GM19099 (cell line): ENCODE data around the gene HPGDS.

Experiments
- POLR2A ChIP-seq: IDR thresholded peaks from 3 replicates; pipeline ENCODE4 v1.6.1; 2011; ENCODE audit warnings: low read depth; ENCODE audit not compliant: insufficient read length; ENCODE audit errors: extremely low read depth

HPGDS gene

DNA sequence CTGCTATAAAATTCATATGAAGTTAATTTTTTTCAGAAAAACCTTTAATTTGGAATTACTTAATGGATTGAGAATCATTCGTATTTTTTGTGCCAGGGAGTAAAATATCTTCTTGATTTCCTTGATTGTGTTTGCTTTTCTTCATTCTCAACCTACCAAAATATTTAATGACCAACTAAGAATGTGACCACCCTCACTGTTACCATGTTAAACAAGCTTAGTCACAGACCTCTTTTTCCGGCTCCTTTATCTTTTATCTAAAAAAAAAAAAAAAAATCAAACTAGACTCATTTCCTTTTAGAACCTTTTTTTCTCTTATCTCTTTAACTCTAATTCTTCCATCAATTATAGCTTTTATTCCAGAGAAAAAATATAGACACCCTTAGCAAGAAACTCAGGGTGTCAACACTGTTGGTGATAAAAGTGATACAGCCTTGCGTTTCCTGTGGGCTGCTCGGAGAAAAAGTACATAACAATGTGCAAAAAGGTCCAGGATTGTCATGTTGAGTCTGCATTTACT is 20.6 kb upstream of the HPGDS start:
- TF ChIP-seq POLR2A = no peak

DNA sequence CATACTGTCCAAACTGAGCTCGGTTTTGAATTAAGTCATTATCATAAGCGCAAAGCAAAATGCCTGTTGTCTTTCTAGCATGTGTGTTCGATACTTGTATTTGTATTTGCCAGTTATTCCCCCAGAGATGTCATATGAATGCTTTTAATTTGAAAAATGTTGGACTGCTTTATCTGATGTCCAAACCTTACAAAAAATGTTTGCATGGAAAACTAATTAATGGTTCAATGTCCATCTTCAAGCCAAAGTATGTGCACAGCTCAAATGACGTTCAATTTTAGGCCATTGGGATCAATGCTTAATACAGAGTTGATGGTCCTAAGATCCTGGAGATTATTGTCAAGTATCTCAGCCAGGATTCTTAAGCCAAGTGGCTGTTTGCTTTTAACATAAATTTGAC is 17.2 kb upstream of the HPGDS start:
- no peak for TF ChIP-seq POLR2A

DNA sequence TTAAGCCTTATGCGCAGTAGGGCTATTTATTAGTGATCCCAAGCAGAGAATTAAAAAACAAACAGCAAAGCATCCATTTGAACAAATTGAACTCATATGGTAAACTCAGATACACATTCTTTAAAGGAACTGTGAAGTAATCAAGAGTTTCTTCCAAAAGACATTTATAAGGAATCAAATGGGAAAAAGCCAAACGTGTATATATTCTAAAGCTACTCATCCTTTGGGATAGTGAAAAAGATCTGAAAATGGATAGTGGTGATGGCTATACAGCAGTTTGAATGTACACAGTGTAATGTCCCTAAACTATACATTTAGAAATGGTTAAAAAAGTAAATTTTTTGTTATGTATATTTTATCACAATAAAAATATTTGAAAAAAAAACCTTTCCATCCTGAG is 16.6 kb upstream of the HPGDS start:
- TF ChIP-seq POLR2A = no peak

DNA sequence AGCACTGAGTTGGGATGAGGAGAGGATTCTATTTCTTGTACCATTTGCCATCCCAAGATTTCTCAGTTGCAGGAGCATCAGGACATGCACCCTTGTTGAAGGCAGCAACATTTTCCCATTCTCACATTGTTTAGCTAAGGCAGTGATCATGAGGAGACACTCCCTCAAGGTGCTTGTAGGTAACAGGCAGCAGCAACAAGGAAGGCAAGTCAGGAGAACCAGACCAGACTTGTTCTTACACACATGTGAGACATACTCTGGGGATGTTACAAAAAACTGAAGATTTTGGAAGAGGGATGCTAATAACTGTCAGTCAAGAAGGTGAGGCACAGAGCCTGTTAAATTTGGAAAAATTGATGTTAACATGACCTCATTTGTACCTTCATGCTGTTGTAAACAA is 15.5 kb upstream of the HPGDS start:
- no peak for TF ChIP-seq POLR2A

DNA sequence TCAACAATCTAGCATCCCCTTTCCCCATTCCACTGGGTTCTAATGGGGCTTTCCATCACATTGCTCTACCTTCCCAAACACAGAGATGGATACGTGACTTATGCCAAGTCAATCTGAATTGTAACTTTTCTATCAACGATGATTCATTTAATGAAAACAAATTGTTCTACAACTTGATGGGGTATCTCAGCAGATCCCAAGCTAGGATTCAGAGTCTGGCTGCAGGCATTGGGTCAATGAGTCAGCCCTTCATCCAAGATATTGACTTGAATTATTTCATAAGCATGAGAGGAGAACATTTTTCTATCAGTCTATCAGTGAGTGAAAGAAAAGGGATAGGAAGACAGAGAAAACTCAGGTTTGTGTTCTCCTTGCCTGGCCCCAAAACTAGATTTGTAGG is 15.0 kb upstream of the HPGDS start:
- no peak for TF ChIP-seq POLR2A

DNA sequence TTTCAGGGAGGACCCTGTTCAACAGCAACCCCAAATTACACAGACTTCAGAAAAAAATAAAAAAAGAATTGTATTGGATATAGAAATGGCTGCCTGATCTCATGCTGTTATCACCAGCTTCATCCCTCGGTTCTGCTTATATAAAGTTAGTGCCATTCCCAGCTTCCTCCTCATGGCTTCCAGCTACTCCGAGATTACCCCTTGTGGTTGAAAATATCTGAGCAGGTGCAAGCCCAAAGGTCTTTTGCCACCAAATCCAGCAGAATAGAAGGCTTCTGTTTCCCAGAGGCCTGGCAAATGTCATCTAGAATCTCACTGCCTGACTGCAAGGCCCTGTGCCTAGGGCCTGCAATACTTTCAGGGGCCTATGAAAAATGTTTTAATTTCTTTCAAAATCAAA is 13.8 kb upstream of the HPGDS start:
- TF ChIP-seq POLR2A = no peak

DNA sequence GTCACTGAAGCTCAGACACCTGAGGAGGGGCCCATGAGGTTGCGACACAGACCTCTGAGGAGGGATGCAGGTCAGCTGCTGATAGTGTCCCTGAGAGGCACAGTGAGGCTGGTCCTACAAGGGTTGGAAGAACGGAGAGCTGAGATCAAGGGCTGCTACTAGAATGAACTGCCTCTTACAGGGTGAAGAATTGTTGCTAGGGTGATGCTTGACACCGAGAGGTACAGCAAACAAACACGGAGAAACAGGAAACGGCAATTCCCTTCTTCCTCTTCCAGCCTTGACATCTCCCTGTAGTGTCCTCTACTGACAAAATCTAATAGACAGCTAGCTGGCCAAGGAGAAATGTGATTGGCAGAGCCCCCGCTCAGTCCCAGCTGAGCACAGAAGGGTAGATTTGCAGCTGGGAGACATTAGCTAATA is 11.8 kb upstream of the HPGDS start:
- TF ChIP-seq POLR2A = no peak

DNA sequence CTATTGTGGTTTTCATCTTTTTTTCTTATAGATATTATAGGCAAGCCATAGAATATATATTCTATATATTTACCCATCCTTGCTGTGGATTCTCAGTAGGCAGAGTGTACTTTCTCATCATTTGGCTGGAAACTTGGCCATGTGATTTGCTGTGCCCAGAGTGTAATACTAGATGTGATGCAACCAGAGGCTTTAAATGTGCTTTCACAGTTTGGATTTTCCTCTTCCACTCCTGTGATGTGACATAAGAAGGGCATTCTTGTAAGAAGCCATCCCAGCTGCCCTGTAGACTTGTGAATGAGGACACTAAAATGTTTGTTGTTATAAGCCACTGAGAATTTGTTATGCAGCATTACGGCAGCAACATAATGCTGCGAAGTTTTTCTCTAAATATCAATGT is 10.4 kb upstream of the HPGDS start:
- no peak for TF ChIP-seq POLR2A

DNA sequence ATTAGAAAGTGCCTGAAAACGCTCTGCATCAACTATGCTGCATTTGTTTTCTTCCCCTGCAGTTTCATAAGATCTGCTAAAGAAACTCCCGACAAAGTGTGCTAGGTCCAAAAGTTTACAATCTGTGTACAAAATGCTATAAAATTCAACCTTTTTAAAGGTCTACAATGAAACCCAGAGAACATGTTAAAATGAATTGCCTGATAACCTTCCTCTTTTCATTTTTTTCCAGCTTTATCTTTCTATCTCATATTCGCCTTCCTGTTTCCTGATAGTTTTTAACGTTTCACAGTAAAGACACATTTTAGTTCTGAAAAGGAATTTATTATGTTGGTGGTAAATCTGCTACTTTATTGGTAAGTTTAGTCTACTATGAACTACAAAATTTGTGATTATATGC is 9.5 kb upstream of the HPGDS start:
- TF ChIP-seq POLR2A = no peak

DNA sequence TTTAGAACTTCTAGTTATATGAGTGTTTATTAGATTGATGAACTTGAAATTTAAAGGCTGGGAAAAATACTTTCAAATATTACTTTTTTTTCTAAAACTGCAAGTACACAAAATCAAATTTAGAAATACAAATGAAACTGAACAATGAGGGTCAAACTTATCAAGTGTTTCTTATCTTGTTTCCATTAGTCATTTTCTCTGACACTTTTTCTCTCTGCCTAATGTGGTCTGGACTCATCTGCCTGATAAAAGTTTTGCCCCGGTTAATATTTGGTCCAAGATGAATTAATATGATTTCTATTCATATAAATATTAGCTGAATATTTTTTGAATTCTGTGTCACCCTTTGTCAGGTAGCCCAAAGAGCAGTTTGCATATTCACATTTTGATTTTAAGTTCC is 8.7 kb upstream of the HPGDS start:
- TF ChIP-seq POLR2A = no peak

DNA sequence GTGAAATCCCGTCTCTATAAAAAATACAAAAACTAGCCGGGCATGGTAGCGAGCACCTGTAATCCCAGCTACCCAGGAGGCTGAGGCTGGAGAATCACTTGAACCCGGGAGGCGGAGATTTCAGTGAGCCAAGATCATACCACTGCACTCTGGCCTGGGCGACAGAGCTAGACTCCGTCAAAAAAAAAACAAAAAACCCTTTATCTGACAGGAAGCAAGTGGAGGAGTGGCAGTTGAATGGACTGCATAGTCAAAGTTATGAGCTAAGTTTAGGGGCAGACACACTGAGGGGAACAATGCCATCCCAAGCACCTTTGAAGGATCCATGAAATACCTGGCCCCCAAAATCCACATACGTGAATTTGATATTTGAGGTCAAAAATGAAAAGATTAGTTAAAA is 7.5 kb upstream of the HPGDS start:
- TF ChIP-seq POLR2A = no peak

DNA sequence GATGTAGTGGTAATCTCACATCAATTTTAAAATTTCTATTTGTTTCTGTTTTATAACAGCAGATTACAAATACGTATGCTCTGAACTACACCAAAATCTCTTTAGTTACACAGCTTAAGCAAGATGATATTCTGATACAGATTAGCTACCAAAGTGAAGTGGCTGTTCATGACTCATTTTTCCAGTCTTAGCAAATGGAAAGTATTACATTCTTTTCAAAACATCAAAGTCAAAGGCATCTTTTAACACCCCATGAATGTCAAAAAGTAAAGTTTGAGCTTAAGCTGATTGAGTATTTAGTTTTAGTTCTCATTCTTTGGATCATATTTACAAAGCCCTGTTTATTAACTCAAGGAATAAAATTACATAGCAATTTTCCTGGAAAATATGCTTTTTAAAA is 6.6 kb upstream of the HPGDS start:
- TF ChIP-seq POLR2A = no peak

DNA sequence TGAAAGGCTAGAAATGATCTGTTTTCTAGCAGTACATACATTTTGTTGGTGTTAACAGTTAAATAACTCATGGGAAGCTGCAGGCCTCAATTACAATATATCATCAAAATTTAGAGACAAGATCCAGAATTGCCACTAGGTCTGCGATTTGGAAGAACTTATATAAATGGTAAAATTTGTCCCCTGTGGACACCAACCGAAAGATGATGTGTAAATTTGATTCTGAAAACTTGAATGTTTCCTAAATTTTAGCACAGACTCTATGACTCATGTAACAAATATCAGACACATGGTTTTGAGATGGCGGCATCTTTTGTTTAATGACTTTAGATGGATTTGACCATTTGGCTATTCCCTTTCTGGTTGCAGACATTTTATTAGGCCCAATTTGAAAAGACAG is 6.0 kb upstream of the HPGDS start:
- TF ChIP-seq POLR2A = no peak

DNA sequence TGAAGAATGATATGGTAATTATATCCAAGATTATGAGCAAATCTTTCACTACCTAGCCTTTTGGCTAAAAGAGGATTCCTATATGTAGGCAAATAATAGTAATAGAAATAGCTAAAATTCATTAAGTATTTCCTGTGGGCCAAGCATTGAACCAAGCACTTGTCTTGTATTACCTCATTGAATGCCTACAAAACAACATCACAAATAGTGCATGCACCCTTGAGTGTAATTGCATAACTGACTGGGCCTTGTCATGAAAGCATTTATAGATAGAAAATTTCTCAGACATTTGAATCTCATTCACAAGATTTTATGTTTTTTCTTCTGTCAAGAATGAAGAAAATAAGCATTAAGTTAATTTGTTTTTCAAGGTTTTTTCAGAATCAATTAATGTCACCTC is 3.9 kb upstream of the HPGDS start:
- TF ChIP-seq POLR2A = no peak

DNA sequence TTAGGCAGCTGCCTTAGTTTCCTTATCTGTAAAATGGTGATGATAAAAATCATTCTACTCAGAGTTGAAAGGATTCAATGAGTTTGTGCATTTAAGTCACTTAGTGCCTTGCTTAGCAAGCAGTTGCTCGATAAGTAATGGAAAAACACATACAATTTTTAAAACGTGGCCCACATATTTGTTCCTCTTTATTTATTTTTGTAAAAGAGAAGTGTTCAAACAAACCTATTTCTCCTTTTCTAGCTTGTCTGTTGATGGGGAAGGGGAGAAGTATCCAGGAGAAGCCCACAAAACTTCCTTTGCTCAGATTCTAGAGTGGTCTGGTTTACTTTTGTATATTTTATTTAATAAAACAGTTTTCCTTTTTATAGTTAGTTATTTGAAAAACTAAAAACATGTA is 3.3 kb upstream of the HPGDS start:
- TF ChIP-seq POLR2A = no peak

DNA sequence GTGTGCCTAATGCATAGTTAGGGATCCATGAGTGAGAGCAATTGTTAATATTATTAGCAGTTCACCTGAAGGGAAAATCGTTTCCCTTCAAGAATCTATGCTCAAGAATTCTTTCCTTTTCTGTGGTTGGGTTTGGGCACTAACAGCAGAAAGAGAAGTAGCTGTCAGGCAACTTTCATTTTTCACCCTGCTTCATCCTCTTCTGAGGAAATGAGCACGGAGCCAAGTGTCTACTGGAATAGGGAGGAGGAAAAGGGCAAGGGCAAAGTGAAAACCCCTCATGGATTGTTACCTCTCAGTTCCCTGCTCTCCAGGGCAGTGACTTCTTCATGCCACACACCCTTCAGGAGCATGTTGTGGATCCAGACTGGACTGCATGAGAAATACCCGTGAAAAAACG is 2.6 kb upstream of the HPGDS start:
- TF ChIP-seq POLR2A = no peak

DNA sequence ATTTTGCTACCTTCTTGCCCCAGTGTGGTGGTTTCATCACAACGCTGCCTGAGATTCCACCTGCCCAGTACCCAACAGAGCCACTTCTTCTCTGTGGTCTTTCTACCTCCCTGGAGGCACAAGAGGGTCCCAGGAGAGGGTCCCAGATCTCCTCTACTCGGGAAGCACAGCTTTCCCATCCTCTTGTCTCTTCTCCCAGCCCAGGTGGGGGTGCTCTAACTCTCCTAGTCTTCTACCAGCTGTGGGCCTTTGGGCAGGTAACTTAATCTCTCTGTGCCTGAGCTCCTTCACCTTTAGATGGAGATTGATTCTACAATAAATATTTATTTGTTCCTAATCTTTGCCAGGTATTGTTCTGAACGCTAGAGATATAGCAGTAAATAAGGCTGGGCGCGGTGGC is 1.8 kb upstream of the HPGDS start:
- no peak for TF ChIP-seq POLR2A
